Esophagus (tissue), 2 donors: ENCODE results near the gene NOS1AP. TPM values are rescaled to one million over a fixed set of nuclear protein-coding genes. Genes with fewer than 3 reads are reported as not detected.

ENCODE experiments used
- H3K27ac ChIP-seq, 2 donors: one replicate each; pipeline ENCODE4 v1.5.1; 2013; ENCODE audit warnings: low read depth in 2 of 2, mild to moderate bottlenecking in 2 of 2, inconsistent platforms in 1 of 2, low read length in 1 of 2, moderate library complexity in 1 of 2
- H3K27me3 ChIP-seq, 2 donors: one replicate each; pipeline ENCODE4 v1.6.1; 2013; ENCODE audit warnings: low read length in 2 of 2, control low read depth in 1 of 2, mild to moderate bottlenecking in 1 of 2; ENCODE audit not compliant: insufficient read depth in 2 of 2, control insufficient read depth in 1 of 2
- H3K36me3 ChIP-seq, 2 donors: one replicate each; pipeline ENCODE4 v1.6.1; 2013; ENCODE audit warnings: low read length in 1 of 2; ENCODE audit not compliant: control insufficient read depth in 2 of 2, insufficient read depth in 2 of 2
- H3K4me1 ChIP-seq, 2 donors: one replicate each; pipeline ENCODE4 v1.6.1; 2013; ENCODE audit warnings: low read length in 1 of 2; ENCODE audit not compliant: control insufficient read depth in 2 of 2, insufficient read depth in 2 of 2
- H3K4me3 ChIP-seq, 2 donors: one replicate each; pipeline ENCODE4 v1.5.1; 2013; ENCODE audit warnings: low read length in 2 of 2, mild to moderate bottlenecking in 2 of 2, low read depth in 1 of 2, moderate library complexity in 1 of 2
- H3K9me3 ChIP-seq, 2 donors: one replicate each; pipeline ENCODE4 v1.6.1; 2013; ENCODE audit warnings: mild to moderate bottlenecking in 2 of 2, low read depth in 1 of 2, low read length in 1 of 2, moderate library complexity in 1 of 2; ENCODE audit not compliant: control insufficient read depth in 2 of 2, insufficient read depth in 1 of 2
- WGBS, 2 donors: extraction: QIAGEN DNeasy Blood & Tissue Kit; methylation state at CpG; one replicate each; pipeline ENCODE4 v1.1.7; 2013; 5-methylcytosine and 5-hydroxymethylcytosine counted together
- polyA plus RNA-seq, 2 donors: library from polyadenylated mRNA; stranded (reverse); fragments of 200-250 nt; gene quantifications; one replicate each; pipeline ENCODE4 v1.2.3, GENCODE V29; 2013
- donor health status: healthy with polysubstance abuse.
- donor health status: Bipolar disorder and iron deficiency.

The NOS1AP gene
- polyA plus RNA-seq, 2 donors: 0.53 to 0.98 TPM

DNA sequence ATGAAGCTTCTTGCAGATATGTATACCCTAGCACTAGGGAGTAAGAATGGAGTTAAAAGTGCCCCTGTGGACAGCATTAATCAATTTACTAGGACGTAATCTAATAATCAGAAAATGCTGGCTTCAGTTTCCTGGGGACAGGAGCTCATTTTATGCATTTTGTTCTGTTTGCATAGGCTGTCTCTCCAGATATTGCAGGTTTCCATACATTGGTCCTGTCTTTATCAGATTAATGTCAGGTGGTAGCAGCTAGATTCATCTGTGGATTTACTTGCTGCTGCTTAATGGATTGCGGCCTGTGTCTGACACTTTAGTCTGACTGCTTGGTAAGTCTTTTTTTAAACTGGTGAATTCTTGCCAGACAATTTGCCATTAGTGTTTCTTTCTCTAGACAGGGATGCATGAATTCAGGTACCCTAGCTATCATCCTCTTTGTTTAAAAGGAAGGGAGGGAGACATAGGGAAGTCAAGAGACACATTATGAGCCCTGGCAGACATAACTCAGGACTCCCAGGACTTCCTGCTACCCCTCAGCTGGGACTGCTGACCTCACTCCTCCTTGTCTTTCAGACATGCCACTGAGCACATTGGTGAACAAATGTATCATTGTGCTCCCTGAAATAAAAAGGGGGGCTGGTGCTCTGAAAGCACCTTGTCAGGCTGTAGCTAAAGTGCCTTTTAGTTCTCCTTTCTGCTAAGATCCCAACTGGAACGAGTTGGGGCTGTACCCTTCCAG lies 47.7 kb downstream of the NOS1AP start:
- Histone ChIP-seq H3K4me3 (no peak overlapping the region), H3K36me3 (no peaks in the 10 kb centered on the region), H3K9me3 (no peaks in the 10 kb centered on the region), H3K4me1 (no peaks in the 10 kb centered on the region), H3K27me3 (no peaks in the 10 kb centered on the region), H3K27ac (no peak overlapping the region)
- 70 to 82% methylated on average over 3 of the region's 3 CpGs for WGBS, 2 donors

DNA sequence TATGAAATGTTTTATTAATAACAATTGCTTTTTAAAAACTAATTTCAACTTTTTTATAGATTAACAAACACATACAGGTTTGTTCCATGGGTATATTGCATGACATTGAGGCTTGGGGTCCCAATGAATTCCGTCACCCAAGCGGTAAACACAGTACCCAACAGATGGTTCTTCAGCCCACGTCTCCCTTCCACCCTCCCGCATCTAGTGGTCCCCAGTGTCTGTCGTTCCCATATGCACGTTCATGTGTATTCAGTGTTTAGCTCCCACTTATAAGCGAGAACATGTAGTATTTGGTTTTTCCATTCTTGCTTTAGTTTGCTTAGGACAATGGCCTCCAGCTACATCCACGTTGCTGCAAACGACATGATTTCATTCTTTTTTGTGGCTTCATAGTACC lies 48.6 kb downstream of the NOS1AP start:
- WGBS, 2 donors: 86 to 88% methylated on average over 9 of the region's 9 CpGs
- Histone ChIP-seq H3K4me1 (no peaks in the 10 kb centered on the region), H3K27ac (no peak overlapping the region), H3K9me3 (no peaks in the 10 kb centered on the region), H3K27me3 (no peaks in the 10 kb centered on the region), H3K36me3 (no peaks in the 10 kb centered on the region), H3K4me3 (no peak overlapping the region)

GRCh38 chr1:162128693-162129356 lies 59.3 kb downstream of the NOS1AP start:
- H3K27ac ChIP-seq: no peak overlapping the region
- WGBS, 2 donors: 73 to 79% methylated on average over 6 of the region's 6 CpGs

DNA sequence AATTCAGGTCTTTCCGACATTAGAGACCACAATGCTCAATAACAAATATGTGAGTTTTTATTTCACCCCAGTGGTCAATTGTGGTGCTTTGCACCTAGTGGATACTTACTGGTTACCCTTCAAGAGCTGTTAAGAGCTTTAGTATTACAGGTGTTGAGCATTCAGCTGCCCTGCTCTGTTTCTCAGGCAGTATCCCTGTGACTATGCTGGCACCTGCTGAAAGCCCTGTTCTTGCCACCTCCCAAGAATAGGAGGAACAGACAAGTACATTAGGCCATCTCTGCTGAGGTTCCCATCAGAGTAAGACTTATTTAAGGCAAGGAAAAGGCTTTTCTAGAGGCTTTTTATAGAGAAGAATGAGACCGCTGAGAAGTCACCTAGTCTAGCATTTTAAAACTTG lies 60.8 kb downstream of the NOS1AP start:
- Histone ChIP-seq H3K4me3 (no peak overlapping the region), H3K4me1 (no peaks in the 10 kb centered on the region), H3K9me3 (no peaks in the 10 kb centered on the region), H3K36me3 (no peaks in the 10 kb centered on the region), H3K27me3 (no peaks in the 10 kb centered on the region), H3K27ac (no peak overlapping the region)
- WGBS, 2 donors: 87 to 96% methylated on average over 2 of the region's 2 CpGs

More at GRCh38 chr1:162128693-162129356, 59.3 kb downstream of the NOS1AP start:
- Histone ChIP-seq H3K4me1 (no peaks in the 10 kb centered on the region), H3K27me3 (no peaks in the 10 kb centered on the region), H3K36me3 (no peaks in the 10 kb centered on the region), H3K9me3 (no peaks in the 10 kb centered on the region), H3K4me3 (no peak overlapping the region)

GRCh38 chr1:162131400-162132321 lies 62.2 kb downstream of the NOS1AP start:
- H3K27ac ChIP-seq: no peak overlapping the region

DNA sequence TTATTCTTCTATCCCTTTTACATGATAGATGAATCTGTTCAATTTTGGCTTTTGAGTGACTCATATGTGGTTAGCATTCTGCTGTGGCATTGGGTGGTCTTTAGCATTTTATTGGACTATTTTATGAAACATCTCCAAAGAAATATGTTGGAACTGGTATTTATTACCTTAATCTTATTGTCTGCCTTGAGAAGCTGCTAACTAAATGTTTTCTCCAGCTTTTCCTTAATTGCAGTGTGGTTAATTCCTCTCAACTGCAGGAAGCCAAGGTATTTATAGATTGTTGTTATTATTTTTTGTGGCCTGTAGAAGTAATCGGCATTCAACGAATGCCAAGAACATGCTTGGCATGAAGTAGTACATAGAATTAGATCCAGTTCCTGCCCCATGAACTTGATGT lies 64.1 kb downstream of the NOS1AP start:
- 65 to 70% methylated on average over 2 of the region's 2 CpGs for WGBS, 2 donors
- H3K9me3 ChIP-seq: no peaks in the 10 kb centered on the region
- H3K36me3 ChIP-seq: no peaks in the 10 kb centered on the region
- H3K27ac ChIP-seq: no peak overlapping the region
- H3K4me3 ChIP-seq: no peak overlapping the region
- no peaks in the 10 kb centered on the region for H3K4me1 ChIP-seq
- H3K27me3 ChIP-seq: no peaks in the 10 kb centered on the region

More at GRCh38 chr1:162131400-162132321, 62.2 kb downstream of the NOS1AP start:
- 46 to 58% methylated on average over 4 of the region's 4 CpGs for WGBS, 2 donors
- Histone ChIP-seq H3K4me3 (no peak overlapping the region), H3K27me3 (no peaks in the 10 kb centered on the region), H3K4me1 (no peaks in the 10 kb centered on the region), H3K36me3 (no peaks in the 10 kb centered on the region), H3K9me3 (no peaks in the 10 kb centered on the region)

- no peak overlapping the region for H3K27ac ChIP-seq
- no peaks in the 10 kb centered on the region for H3K4me1 ChIP-seq
- H3K9me3 ChIP-seq: no peaks in the 10 kb centered on the region
- no peaks in the 10 kb centered on the region for H3K27me3 ChIP-seq
- WGBS, 2 donors: 90% methylated on average over 2 of the region's 2 CpGs
- H3K4me3 ChIP-seq: no peak overlapping the region
- no peaks in the 10 kb centered on the region for H3K36me3 ChIP-seq
Observed at GRCh38 chr1:162134646-162135045, 65.2 kb downstream of the NOS1AP start.

- H3K27ac ChIP-seq: no peak overlapping the region
- H3K4me1 ChIP-seq: no peaks in the 10 kb centered on the region
- H3K36me3 ChIP-seq: no peaks in the 10 kb centered on the region
- H3K4me3 ChIP-seq: no peak overlapping the region
- H3K27me3 ChIP-seq: no peaks in the 10 kb centered on the region
- WGBS, 2 donors: 86 to 93% methylated on average over 4 of the region's 4 CpGs
- no peaks in the 10 kb centered on the region for H3K9me3 ChIP-seq
Observed at GRCh38 chr1:162135271-162135775, 65.8 kb downstream of the NOS1AP start.

DNA sequence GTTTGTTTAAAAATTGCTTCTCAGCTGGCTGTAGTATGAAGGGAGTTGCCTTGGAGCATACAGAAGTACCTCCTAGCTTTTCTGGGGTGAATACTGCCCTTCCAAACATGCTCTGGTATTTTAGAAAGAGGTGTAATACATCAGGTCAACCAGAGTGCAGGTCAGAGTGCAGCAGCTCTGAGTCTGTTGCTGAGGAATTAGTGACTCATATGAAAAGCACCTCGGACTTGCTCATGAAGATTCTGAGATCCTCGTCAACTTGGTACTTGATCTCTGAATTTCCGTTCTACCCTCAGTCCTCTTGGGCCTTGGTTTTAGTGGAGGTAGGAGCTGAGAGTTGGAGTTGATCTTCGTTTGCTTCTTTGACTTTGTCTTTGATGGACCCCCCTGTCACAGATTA lies 67.3 kb downstream of the NOS1AP start:
- H3K4me3 ChIP-seq: no peak overlapping the region
- no peaks in the 10 kb centered on the region for H3K27me3 ChIP-seq
- WGBS, 2 donors: 48 to 52% methylated on average over 4 of the region's 4 CpGs
- H3K9me3 ChIP-seq: no peaks in the 10 kb centered on the region
- no peaks in the 10 kb centered on the region for H3K36me3 ChIP-seq
- no peaks in the 10 kb centered on the region for H3K4me1 ChIP-seq
- no peak overlapping the region for H3K27ac ChIP-seq
